Measurements from ENCODE around the gene ATP13A2.
A peak's percentile ranks its signal among the peaks of the same experiment; 100 is the strongest.

The ATP13A2 gene, protein sequence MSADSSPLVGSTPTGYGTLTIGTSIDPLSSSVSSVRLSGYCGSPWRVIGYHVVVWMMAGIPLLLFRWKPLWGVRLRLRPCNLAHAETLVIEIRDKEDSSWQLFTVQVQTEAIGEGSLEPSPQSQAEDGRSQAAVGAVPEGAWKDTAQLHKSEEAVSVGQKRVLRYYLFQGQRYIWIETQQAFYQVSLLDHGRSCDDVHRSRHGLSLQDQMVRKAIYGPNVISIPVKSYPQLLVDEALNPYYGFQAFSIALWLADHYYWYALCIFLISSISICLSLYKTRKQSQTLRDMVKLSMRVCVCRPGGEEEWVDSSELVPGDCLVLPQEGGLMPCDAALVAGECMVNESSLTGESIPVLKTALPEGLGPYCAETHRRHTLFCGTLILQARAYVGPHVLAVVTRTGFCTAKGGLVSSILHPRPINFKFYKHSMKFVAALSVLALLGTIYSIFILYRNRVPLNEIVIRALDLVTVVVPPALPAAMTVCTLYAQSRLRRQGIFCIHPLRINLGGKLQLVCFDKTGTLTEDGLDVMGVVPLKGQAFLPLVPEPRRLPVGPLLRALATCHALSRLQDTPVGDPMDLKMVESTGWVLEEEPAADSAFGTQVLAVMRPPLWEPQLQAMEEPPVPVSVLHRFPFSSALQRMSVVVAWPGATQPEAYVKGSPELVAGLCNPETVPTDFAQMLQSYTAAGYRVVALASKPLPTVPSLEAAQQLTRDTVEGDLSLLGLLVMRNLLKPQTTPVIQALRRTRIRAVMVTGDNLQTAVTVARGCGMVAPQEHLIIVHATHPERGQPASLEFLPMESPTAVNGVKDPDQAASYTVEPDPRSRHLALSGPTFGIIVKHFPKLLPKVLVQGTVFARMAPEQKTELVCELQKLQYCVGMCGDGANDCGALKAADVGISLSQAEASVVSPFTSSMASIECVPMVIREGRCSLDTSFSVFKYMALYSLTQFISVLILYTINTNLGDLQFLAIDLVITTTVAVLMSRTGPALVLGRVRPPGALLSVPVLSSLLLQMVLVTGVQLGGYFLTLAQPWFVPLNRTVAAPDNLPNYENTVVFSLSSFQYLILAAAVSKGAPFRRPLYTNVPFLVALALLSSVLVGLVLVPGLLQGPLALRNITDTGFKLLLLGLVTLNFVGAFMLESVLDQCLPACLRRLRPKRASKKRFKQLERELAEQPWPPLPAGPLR

DNA sequence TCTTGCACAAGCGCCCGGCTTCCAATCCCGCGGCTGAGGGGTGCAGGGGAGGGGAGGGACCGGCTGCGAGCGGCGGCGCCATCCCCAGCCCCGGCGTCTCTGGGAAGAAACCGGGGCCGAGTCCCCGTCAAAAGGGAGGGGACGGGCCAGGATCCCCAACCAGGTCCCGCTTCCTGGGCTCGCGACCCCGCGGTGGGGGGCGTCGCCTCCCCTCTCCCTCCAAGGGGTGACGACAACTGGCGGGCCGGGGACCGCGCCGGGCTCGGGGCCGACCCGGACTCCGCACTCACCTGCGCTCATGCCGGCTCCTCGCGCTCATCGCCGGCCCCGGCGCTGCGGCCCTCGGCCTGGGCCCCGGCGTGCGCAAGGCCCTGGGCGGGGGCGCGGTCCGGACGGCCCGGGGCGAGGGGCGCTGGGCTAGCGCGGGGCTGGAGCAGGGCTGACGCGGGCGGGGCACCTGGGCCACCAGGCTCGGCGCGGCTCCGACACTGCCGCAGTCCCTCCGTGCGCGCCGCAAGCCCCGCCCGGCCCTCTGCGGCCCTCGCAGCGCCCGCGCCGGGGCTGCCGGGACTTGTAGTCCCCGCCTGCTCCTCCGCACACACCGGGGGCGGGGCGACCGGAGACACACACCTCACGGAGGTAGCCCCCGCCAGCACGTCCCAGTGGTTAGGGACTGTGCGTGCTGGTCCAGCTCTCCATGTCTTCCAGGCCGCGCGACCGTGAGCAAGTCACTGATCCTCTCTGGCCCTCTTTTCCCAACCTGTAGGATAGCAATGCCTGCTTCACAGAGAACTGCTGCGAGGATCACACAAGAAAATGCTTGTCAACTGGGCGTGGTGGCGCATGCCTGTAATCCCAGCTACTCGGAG is at the start of gene ATP13A2:
Gene ATP13A2 (minus strand): TSS at position 490 of the 869 bp plus-strand sequence. CDS start 190 bp downstream, at position 300.
- DNase-seq: peak; percentile 39 to 87

DNA sequence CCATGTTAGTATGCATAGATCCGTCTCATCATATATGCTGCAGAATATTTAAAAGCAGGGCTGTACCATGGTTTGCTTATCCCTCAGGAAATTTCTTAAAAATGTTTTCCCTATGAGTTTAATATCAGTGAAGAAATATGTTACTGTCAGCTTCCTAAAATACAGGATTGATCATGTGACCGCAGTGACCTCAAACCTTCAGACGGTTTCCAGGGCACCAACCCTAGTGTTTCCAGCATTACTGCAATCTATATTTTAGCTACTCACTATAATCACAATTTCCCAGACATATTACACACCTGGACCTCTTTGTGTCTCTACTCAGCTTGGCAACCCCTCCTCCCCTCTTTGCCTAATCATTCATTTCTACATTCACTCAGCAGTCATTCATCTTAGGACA is 49.8 kb upstream of the ATP13A2 start:
- no peak for DNase-seq

DNA sequence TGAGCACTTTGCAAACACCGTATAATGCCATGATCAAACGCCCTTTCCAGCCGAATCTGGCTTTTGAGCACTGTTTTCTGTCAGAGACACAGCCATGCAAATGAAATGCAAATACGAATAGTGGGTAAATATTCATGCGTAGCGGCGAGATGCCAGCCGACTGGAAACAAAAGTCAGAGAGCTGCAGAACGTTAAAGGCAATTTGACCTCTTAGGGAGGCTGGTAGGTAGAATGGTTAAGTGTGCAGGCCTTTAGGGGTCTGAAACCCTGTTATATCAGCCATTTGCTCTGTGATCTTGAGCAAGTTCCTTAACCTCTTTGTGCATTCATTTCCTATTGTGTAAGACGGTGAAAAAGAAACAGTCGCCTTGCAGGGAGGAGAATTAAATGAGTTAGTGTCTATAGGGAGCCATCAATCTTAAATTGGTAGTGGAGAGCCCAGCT is 48.6 kb upstream of the ATP13A2 start:
- DNase-seq: no peak

GRCh38 chr1:17059391-17060305 is 47.9 kb upstream of the ATP13A2 start:
- DNase-seq: peak; percentile 32 to 63

GRCh38 chr1:17056551-17056950 is 44.8 kb upstream of the ATP13A2 start:
- DNase-seq: no peak

- no peak for DNase-seq
Observed at GRCh38 chr1:17055801-17056200, 44.1 kb upstream of the ATP13A2 start.

GRCh38 chr1:17053685-17054410 is 42.1 kb upstream of the ATP13A2 start, which contains the start of gene SDHB:
TSS of gene SDHB (minus strand) at chr1:17054032. CDS start at chr1:17054019, 13 bp downstream.
- DNase-seq: peak; percentile 96 to 100

- DNase-seq: no peak
Observed at GRCh38 chr1:17053086-17053684, 41.5 kb upstream of the ATP13A2 start.

GRCh38 chr1:17052641-17053040 is 40.9 kb upstream of the ATP13A2 start:
- no peak for DNase-seq

GRCh38 chr1:17052038-17052437 is 40.3 kb upstream of the ATP13A2 start:
- DNase-seq: no peak

GRCh38 chr1:17047924-17048323 is 36.2 kb upstream of the ATP13A2 start:
- DNase-seq: no peak

- no peak for DNase-seq
Observed at GRCh38 chr1:17046334-17046657, 34.6 kb upstream of the ATP13A2 start.

- DNase-seq: peak; percentile 16 to 71
Observed at GRCh38 chr1:17045634-17046333, 34.1 kb upstream of the ATP13A2 start.

GRCh38 chr1:17045150-17045549 is 33.4 kb upstream of the ATP13A2 start:
- no peak for DNase-seq

- DNase-seq: no peak
Observed at GRCh38 chr1:17043676-17044075, 31.9 kb upstream of the ATP13A2 start.

GRCh38 chr1:17040135-17040534 is 28.4 kb upstream of the ATP13A2 start:
- no peak for DNase-seq

GRCh38 chr1:17039522-17039921 is 27.8 kb upstream of the ATP13A2 start:
- no peak for DNase-seq

- DNase-seq: no peak
Observed at GRCh38 chr1:17033481-17033880, 21.8 kb upstream of the ATP13A2 start.

DNA sequence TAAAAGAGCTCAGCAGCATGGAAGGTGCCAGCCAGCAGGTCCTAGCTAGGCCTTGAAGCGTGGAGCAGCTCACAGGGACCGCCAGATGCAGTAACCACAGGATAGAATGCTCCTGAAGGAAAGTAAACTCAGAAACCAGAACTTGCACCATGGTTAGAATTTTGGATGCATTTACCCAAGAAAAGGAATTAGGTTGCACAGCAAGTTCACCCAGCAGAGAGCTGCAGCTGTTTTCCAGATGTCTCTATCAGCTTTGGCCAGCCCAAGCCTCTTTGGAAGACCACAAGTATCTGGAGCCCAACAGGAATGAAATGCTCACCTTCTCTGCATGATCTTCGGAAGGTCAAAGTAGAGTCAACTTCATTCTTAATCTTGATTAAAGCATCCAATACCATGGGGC is 21.0 kb upstream of the ATP13A2 start:
- no peak for DNase-seq
